ENCODE data around the gene ZKSCAN4.

Gene ZKSCAN4

GRCh38 chr6:28239636-28240035 lies 12.4 kb downstream of the ZKSCAN4 start:
- H4K20me1 ChIP-seq (ENCODE audit: control insufficient read depth, insufficient read depth, low read depth, low read length): no peaks in the 10 kb centered on the region
- no peak for TF ChIP-seq EZH2phosphoT487 (IDR thresholded peaks at IDR 0.05; ENCODE audit: borderline replicate concordance, low read length)
- TF ChIP-seq CTCF (IDR thresholded peaks at IDR 0.05; ENCODE audit: low read depth, low read length, poor library complexity, severe bottlenecking): no peak
- H3K9me3 ChIP-seq (ENCODE audit: control insufficient read depth, insufficient read depth, low read length): no peaks in the 10 kb centered on the region
- no peak overlapping the region for H3K27ac ChIP-seq (ENCODE audit: low read depth, low read length)
- H3K27me3 ChIP-seq (ENCODE audit: control insufficient read depth, low read length): no peaks in the 10 kb centered on the region
- H3K9me2 ChIP-seq (replicated peaks; ENCODE audit: control insufficient read depth, low read length): no peaks in the 10 kb centered on the region
- H3K79me2 ChIP-seq (ENCODE audit: control insufficient read depth, low read length): no peaks in the 10 kb centered on the region
- no peaks in the 10 kb centered on the region for H3K4me1 ChIP-seq (ENCODE audit: control insufficient read depth, low read length)
- H3K4me2 ChIP-seq (ENCODE audit: low read length): no peak overlapping the region
- no peak overlapping the region for H3K4me3 ChIP-seq (ENCODE audit: low read length)
- 0 out of 2 replicates have a peak, but pooled peaks cover 8% of the 10 kb centered on the region for H3F3A ChIP-seq (ENCODE audit: control insufficient read depth, insufficient read depth)
- peaks cover 7% of the 10 kb centered on the region for H3K36me3 ChIP-seq (ENCODE audit: control insufficient read depth, low read length)

GRCh38 chr6:28235912-28236452 lies 16.1 kb downstream of the ZKSCAN4 start:
- Histone ChIP-seq H4K20me1 (ENCODE audit: control insufficient read depth, insufficient read depth, low read depth, low read length) (no peaks in the 10 kb centered on the region), H3K27ac (ENCODE audit: low read depth, low read length) (no peak overlapping the region), H3K4me2 (ENCODE audit: low read length) (no peak overlapping the region), H3K9me3 (ENCODE audit: control insufficient read depth, insufficient read depth, low read length) (no peaks in the 10 kb centered on the region), H3K36me3 (ENCODE audit: control insufficient read depth, low read length) (no peaks in the 10 kb centered on the region), H3K4me1 (ENCODE audit: control insufficient read depth, low read length) (no peaks in the 10 kb centered on the region), H3K27me3 (ENCODE audit: control insufficient read depth, low read length) (no peaks in the 10 kb centered on the region), H3K9me2 (replicated peaks; ENCODE audit: control insufficient read depth, low read length) (no peaks in the 10 kb centered on the region), H3K4me3 (ENCODE audit: low read length) (no peak overlapping the region), H3K79me2 (ENCODE audit: control insufficient read depth, low read length) (no peaks in the 10 kb centered on the region), H3F3A (ENCODE audit: control insufficient read depth, insufficient read depth) (no peaks in the 10 kb centered on the region)
- TF ChIP-seq EZH2phosphoT487 (IDR thresholded peaks at IDR 0.05; ENCODE audit: borderline replicate concordance, low read length): no peak
- TF ChIP-seq CTCF (IDR thresholded peaks at IDR 0.05; ENCODE audit: low read depth, low read length, poor library complexity, severe bottlenecking): no peak

GRCh38 chr6:28232785-28233184 lies 19.3 kb downstream of the ZKSCAN4 start:
- Histone ChIP-seq H3K4me2 (ENCODE audit: low read length) (no peak overlapping the region), H4K20me1 (ENCODE audit: control insufficient read depth, insufficient read depth, low read depth, low read length) (no peaks in the 10 kb centered on the region), H3K4me3 (ENCODE audit: low read length) (no peak overlapping the region), H3K4me1 (ENCODE audit: control insufficient read depth, low read length) (no peaks in the 10 kb centered on the region), H3K27me3 (ENCODE audit: control insufficient read depth, low read length) (no peaks in the 10 kb centered on the region), H3K36me3 (ENCODE audit: control insufficient read depth, low read length) (peaks cover 18% of the 10 kb centered on the region), H3F3A (ENCODE audit: control insufficient read depth, insufficient read depth) (no peaks in the 10 kb centered on the region), H3K9me3 (ENCODE audit: control insufficient read depth, insufficient read depth, low read length) (no peaks in the 10 kb centered on the region), H3K79me2 (ENCODE audit: control insufficient read depth, low read length) (no peaks in the 10 kb centered on the region), H3K27ac (ENCODE audit: low read depth, low read length) (no peak overlapping the region), H3K9me2 (replicated peaks; ENCODE audit: control insufficient read depth, low read length) (no peaks in the 10 kb centered on the region)
- TF ChIP-seq CTCF (IDR thresholded peaks at IDR 0.05; ENCODE audit: low read depth, low read length, poor library complexity, severe bottlenecking) (no peak), EZH2phosphoT487 (IDR thresholded peaks at IDR 0.05; ENCODE audit: borderline replicate concordance, low read length) (no peak)
